AG04450 (cell line): ENCODE results near the gene WNT8A. TPM values are rescaled to one million over a fixed set of nuclear protein-coding genes. Genes with fewer than 3 reads are reported as not detected.

ENCODE experiments used
- CTCF ChIA-PET: fragments of 300-600, 350-600 bp; formaldehyde crosslinking; extraction: SDS; loops from one replicate; lab custom pipeline; 2022; ENCODE audit warnings: antibody characterized with exemption, inconsistent platforms; lab: Charles Lee
- POLR2A ChIA-PET: fragments of 350-600 bp; formaldehyde crosslinking; extraction: SDS; loops from one replicate; lab custom pipeline; 2021; ENCODE audit warnings: antibody characterized with exemption, inconsistent platforms; lab: Yijun Ruan, JAX
- DNase-seq: peaks from one replicate; pipeline ENCODE4 v3.0.0-alpha.2; 2011; ENCODE audit warnings: low read depth, low spot score
- H3K27ac ChIP-seq: one replicate; pipeline ENCODE4 v1.5.1; 2012; ENCODE audit warnings: low read depth, low read length, control low read depth
- H3K27me3 ChIP-seq: one replicate; pipeline ENCODE4 v1.6.0; 2012; ENCODE audit warnings: low read length; ENCODE audit not compliant: control insufficient read depth, insufficient read depth
- H3K4me3 ChIP-seq: 2 replicates; pipeline ENCODE4 v1.5.1; 2011; ENCODE audit warnings: mild to moderate bottlenecking, low read depth, low read length, control low read depth
- H3K9me3 ChIP-seq: 2 replicates; pipeline ENCODE4 v1.5.1; 2012; ENCODE audit warnings: low read length; ENCODE audit not compliant: control insufficient read depth, insufficient read depth
- polyA plus RNA-seq: library from polyadenylated mRNA; depleted of rRNA; stranded (reverse); fragments of >200 nt; gene quantifications from 2 replicates; pipeline ENCODE4 v1.2.3, GENCODE V29; 2011; rRNA removed
- small RNA-seq: library from RNA; depleted of rRNA; stranded (forward); fragments of <200 nt; gene quantifications from one replicate; pipeline ENCODE3, GENCODE V24; 2012; ENCODE audit warnings: low read depth; ENCODE audit not compliant: insufficient read length
- TF ChIP-seq, protein P1 (sequence below): IDR thresholded peaks from 2 replicates; pipeline ENCODE4 v1.5.1; 2011; ENCODE audit warnings: low read depth, low read length, control low read depth, inconsistent platforms

The WNT8A gene
- polyA plus RNA-seq, 1 experiment: not detected

GRCh38 chr5:138138949-138139780, 55.3 kb downstream of the WNT8A start, which contains the start of gene NME5:
NME5 (minus strand) TSS chr5:138139428; CDS start chr5:138138780, 648 bp downstream.
- Histone ChIP-seq H3K4me3 (peak within 1 kb of the TSS; percentile 55), H3K27ac (no peak within 1 kb of the TSS), H3K27me3 (no peaks in the 10 kb centered on the region), H3K9me3 (no peaks in the 10 kb centered on the region; the same call in 1 of the 2 replicates)
- TF ChIP-seq, protein P1, sequence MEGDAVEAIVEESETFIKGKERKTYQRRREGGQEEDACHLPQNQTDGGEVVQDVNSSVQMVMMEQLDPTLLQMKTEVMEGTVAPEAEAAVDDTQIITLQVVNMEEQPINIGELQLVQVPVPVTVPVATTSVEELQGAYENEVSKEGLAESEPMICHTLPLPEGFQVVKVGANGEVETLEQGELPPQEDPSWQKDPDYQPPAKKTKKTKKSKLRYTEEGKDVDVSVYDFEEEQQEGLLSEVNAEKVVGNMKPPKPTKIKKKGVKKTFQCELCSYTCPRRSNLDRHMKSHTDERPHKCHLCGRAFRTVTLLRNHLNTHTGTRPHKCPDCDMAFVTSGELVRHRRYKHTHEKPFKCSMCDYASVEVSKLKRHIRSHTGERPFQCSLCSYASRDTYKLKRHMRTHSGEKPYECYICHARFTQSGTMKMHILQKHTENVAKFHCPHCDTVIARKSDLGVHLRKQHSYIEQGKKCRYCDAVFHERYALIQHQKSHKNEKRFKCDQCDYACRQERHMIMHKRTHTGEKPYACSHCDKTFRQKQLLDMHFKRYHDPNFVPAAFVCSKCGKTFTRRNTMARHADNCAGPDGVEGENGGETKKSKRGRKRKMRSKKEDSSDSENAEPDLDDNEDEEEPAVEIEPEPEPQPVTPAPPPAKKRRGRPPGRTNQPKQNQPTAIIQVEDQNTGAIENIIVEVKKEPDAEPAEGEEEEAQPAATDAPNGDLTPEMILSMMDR: no peak
- DNase-seq: no peak
- ChIA-PET CTCF (interaction anchor here (0.7 to 1.8 kb wide), 3 partner anchors 62 to 360 kb away, joined by 3 to 9 read pairs (median 3); no protein-coding TSS in a partner anchor), POLR2A (no interaction called here)

GRCh38 chr5:138139781-138140090, 55.9 kb downstream of the WNT8A start:
- TF ChIP-seq, protein P1: no peak
- CTCF ChIA-PET: interaction anchor here (0.7 to 1.8 kb wide), 3 partner anchors 63 to 361 kb away, joined by 3 to 9 read pairs (median 3); no protein-coding TSS in a partner anchor
- Histone ChIP-seq H3K9me3 (no peaks in the 10 kb centered on the region; the same call in 1 of the 2 replicates), H3K27me3 (no peaks in the 10 kb centered on the region), H3K27ac (no peak overlapping the region), H3K4me3 (no peak overlapping the region)
- POLR2A ChIA-PET: no interaction called here
- DNase-seq: no peak

DNA sequence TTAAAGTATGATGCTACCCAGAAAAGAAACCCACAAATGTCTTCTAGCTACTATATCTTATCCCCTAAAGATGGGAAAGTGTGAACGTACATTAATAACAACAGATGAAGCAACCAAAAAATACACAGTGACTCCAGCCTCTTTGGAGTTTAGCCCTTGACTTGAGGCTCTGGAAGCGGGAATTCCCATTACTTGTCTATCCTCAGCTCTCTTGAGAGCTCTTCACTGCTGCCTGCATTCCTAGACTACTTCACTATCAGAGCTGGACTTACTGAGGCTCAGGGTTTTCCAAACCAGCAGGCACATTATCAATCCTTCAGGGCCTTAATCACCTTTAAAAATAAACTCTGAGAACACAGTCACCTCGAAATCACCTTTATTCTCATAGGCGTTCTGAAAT, 56.4 kb downstream of the WNT8A start:
- Histone ChIP-seq H3K27me3 (no peaks in the 10 kb centered on the region), H3K9me3 (no peaks in the 10 kb centered on the region; the same call in 1 of the 2 replicates), H3K27ac (no peak overlapping the region), H3K4me3 (no peak overlapping the region)
- POLR2A ChIA-PET: no interaction called here
- TF ChIP-seq, protein P1: no peak
- no peak for DNase-seq
- CTCF ChIA-PET: interaction anchor here (0.9 to 1.8 kb wide), 2 partner anchors 63 to 102 kb away, joined by 3 to 9 read pairs; no protein-coding TSS in a partner anchor

Small RNA genes lying within 50 kb of the gene (small RNA-seq; reads per million reads assigned to genes)
- gene RNU6-1148P (not detected), gene RNU6-460P (not detected), gene RNU6-888P (not detected)

Other genes starting within 250 kb of the WNT8A start
- gene MYOT, start 216.2 kb upstream of the WNT8A start, polyA plus RNA-seq: not detected in 2 replicates
- gene PKD2L2, start 194.6 kb upstream of the WNT8A start, polyA plus RNA-seq: 0.09 TPM in 1 of 2 replicates, not detected in the other
- gene FAM13B, start 51.0 kb upstream of the WNT8A start, polyA plus RNA-seq: 19.0 and 25.0 TPM in 2 replicates
- 0.35 and 0.43 TPM in 2 replicates for gene NME5, start 55.4 kb downstream of the WNT8A start, polyA plus RNA-seq
- 59.6 and 72.2 TPM in 2 replicates for gene BRD8, start 94.6 kb downstream of the WNT8A start, polyA plus RNA-seq
- gene KIF20A, start 95.1 kb downstream of the WNT8A start, polyA plus RNA-seq: 21.8 and 25.4 TPM in 2 replicates
- gene CDC23, start 129.3 kb downstream of the WNT8A start, polyA plus RNA-seq: 30.4 and 38.1 TPM in 2 replicates
- gene GFRA3, start 190.6 kb downstream of the WNT8A start, polyA plus RNA-seq: 0.11 TPM in 1 of 2 replicates, not detected in the other
- 3.2 and 4.8 TPM in 2 replicates for gene CDC25C, start 247.8 kb downstream of the WNT8A start, polyA plus RNA-seq